DND-41 (cell line): ENCODE measurements around the gene DHX38.

Experiments used
- ATAC-seq: fragments of 200-7000 bp; cut with Tn5 transposase; 3 replicates; pipeline ENCODE4 v1.9.1; 2021; ENCODE audit warnings: low read depth; ENCODE audit not compliant: insufficient read depth
- DNase-seq: peaks from one replicate; pipeline ENCODE4 v3.0.0-alpha.2; 2020
- H2AFZ ChIP-seq: 2 replicates; pipeline ENCODE4 v1.6.0; 2012; ENCODE audit warnings: low read depth, low read length
- H3K27ac ChIP-seq: 2 replicates; pipeline ENCODE4 v1.5.1; 2012; ENCODE audit warnings: low read length, inconsistent platforms
- H3K27me3 ChIP-seq: fragments of 200-600 bp; sonication (generic); 2 replicates; pipeline ENCODE4 v1.6.0; 2012; ENCODE audit warnings: low read length, mild to moderate bottlenecking, inconsistent platforms; ENCODE audit not compliant: insufficient read depth, poor library complexity
- H3K36me3 ChIP-seq: 2 replicates; pipeline ENCODE4 v1.5.1; 2012; ENCODE audit warnings: low read length, inconsistent platforms; ENCODE audit not compliant: insufficient read depth
- H3K4me1 ChIP-seq: 2 replicates; pipeline ENCODE4 v1.5.1; 2012; ENCODE audit warnings: mild to moderate bottlenecking, low read length; ENCODE audit not compliant: insufficient read depth
- H3K4me2 ChIP-seq: 2 replicates; pipeline ENCODE4 v1.6.0; 2012; ENCODE audit warnings: mild to moderate bottlenecking, moderate library complexity, low read length, inconsistent platforms; ENCODE audit not compliant: insufficient read depth
- H3K4me3 ChIP-seq, 2 experiments: fragments of 200-600 bp in 1 of 2; shearing (Covaris generic) in 1 of 2; 2 replicates each; pipeline ENCODE4 v1.5.1; 2012 to 2016; ENCODE audit warnings: inconsistent platforms in 2 of 2, low read length in 2 of 2, mild to moderate bottlenecking in 2 of 2, low read depth in 1 of 2, moderate library complexity in 1 of 2
- H3K79me2 ChIP-seq: 2 replicates; pipeline ENCODE4 v1.6.0; 2012; ENCODE audit warnings: low read length, inconsistent platforms; ENCODE audit not compliant: insufficient read depth
- H3K9ac ChIP-seq: 2 replicates; pipeline ENCODE4 v1.6.0; 2012; ENCODE audit warnings: low read depth, mild to moderate bottlenecking, inconsistent platforms, low read length, moderate library complexity
- H3K9me3 ChIP-seq: 2 replicates; pipeline ENCODE4 v1.5.1; 2012; ENCODE audit warnings: low read length, moderate library complexity, mild to moderate bottlenecking, inconsistent platforms; ENCODE audit not compliant: insufficient read depth, severe bottlenecking
- H4K20me1 ChIP-seq: 2 replicates; pipeline ENCODE4 v1.6.0; 2012; ENCODE audit warnings: low read length; ENCODE audit not compliant: insufficient read depth
- CTCF ChIP-seq: IDR thresholded peaks from 2 replicates; pipeline ENCODE4 v1.5.1; 2012; ENCODE audit warnings: borderline replicate concordance, low read length, moderate library complexity, mild to moderate bottlenecking; ENCODE audit not compliant: poor library complexity, severe bottlenecking; ENCODE audit errors: extremely low read depth
- EZH2 ChIP-seq: IDR thresholded peaks from 3 replicates; pipeline ENCODE4 v1.6.1; 2012; ENCODE audit warnings: borderline replicate concordance, low read depth, mild to moderate bottlenecking, moderate library complexity, low read length, inconsistent platforms; ENCODE audit not compliant: severe bottlenecking

Gene DHX38

GRCh38 chr16:72107371-72107770 lies 13.7 kb downstream of the DHX38 start:
- no peak for DNase-seq
- Histone ChIP-seq H3K27me3 (no peaks in the 10 kb centered on the region), H3K27ac (no peak overlapping the region), H3K79me2 (no peaks in the 10 kb centered on the region), H3K9me3 (no peaks in the 10 kb centered on the region), H3K4me2 (no peak overlapping the region), H3K4me3 (no peak overlapping the region), H2AFZ (no peak overlapping the region), H3K36me3 (peaks cover 97% of the 10 kb centered on the region), H3K4me1 (no peaks in the 10 kb centered on the region), H3K9ac (no peak overlapping the region), H4K20me1 (peaks cover 3% of the 10 kb centered on the region; the same call in 1 of the 2 replicates)
- no peak for ATAC-seq
- TF ChIP-seq EZH2 (no peak), CTCF (no peak)

GRCh38 chr16:72108353-72109102 lies 14.9 kb downstream of the DHX38 start:
- no peak for DNase-seq
- Histone ChIP-seq H3K9me3 (no peaks in the 10 kb centered on the region), H3K36me3 (peaks cover 92% of the 10 kb centered on the region), H3K79me2 (no peaks in the 10 kb centered on the region), H3K9ac (no peak overlapping the region), H3K4me3 (no peak overlapping the region), H3K4me2 (no peak overlapping the region), H2AFZ (no peak overlapping the region), H3K27ac (no peak overlapping the region), H3K4me1 (no peaks in the 10 kb centered on the region), H3K27me3 (no peaks in the 10 kb centered on the region), H4K20me1 (0 out of 2 replicates have a peak, but pooled peaks cover 3% of the 10 kb centered on the region)
- no peak for ATAC-seq
- TF ChIP-seq CTCF: no peak
- TF ChIP-seq EZH2: no peak

- H2AFZ ChIP-seq: no peak overlapping the region
- H3K4me3 ChIP-seq: no peak overlapping the region
- no peak overlapping the region for H3K4me2 ChIP-seq
- no peak overlapping the region for H3K9ac ChIP-seq
- H3K79me2 ChIP-seq: no peaks in the 10 kb centered on the region
- no peak for DNase-seq
- H3K27me3 ChIP-seq: no peaks in the 10 kb centered on the region
- no peak for TF ChIP-seq CTCF
- no peak for TF ChIP-seq EZH2
- peaks cover 84% of the 10 kb centered on the region for H3K36me3 ChIP-seq
- H3K9me3 ChIP-seq: no peaks in the 10 kb centered on the region
- H4K20me1 ChIP-seq: 0 out of 2 replicates have a peak, but pooled peaks cover 3% of the 10 kb centered on the region
- no peak overlapping the region for H3K27ac ChIP-seq
- no peaks in the 10 kb centered on the region for H3K4me1 ChIP-seq
- ATAC-seq: no peak
Observed at GRCh38 chr16:72109300-72109699, 15.7 kb downstream of the DHX38 start.
